GM19395 (cell line): Measurements from ENCODE around the gene PCDHGB5.
"Not testable (repeated sequence)": the region's sequence is repeated elsewhere in the genome, so short reads cannot be mapped to it uniquely, and the experiment has no call there.

Source experiments
- ATAC-seq: cut with Tn5 transposase; IDR thresholded peaks from one replicate; pipeline ENCODE4 v1.9.1; 2021; ENCODE audit warnings: mild to moderate bottlenecking, moderate library complexity; ENCODE audit not compliant: unreplicated experiment

PCDHGB5 gene

DNA sequence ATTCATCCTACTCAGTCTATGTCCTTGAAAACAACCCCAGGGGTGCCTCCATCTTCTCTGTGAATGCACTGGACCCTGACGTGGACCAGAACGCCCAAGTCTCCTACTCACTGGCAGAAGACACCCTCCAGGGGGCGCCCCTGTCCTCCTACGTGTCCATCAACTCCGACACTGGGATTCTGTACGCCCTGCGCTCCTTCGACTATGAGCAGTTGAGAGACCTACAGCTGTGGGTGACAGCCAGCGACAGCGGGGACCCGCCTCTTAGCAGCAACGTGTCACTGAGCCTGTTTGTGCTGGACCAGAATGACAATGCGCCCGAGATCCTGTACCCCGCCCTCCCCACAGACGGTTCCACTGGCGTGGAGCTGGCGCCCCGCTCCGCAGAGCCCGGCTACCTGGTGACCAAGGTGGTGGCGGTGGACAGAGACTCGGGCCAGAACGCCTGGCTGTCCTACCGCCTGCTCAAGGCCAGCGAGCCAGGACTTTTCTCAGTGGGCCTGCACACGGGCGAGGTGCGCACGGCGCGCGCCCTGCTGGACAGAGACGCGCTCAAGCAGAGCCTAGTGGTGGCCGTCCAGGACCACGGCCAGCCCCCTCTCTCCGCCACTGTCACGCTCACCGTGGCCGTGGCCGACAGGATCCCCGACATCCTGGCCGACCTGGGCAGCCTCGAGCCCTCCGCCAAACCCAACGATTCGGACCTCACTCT, 22.1 kb upstream of the PCDHGB5 start:
- not testable (repeated sequence) for ATAC-seq

DNA sequence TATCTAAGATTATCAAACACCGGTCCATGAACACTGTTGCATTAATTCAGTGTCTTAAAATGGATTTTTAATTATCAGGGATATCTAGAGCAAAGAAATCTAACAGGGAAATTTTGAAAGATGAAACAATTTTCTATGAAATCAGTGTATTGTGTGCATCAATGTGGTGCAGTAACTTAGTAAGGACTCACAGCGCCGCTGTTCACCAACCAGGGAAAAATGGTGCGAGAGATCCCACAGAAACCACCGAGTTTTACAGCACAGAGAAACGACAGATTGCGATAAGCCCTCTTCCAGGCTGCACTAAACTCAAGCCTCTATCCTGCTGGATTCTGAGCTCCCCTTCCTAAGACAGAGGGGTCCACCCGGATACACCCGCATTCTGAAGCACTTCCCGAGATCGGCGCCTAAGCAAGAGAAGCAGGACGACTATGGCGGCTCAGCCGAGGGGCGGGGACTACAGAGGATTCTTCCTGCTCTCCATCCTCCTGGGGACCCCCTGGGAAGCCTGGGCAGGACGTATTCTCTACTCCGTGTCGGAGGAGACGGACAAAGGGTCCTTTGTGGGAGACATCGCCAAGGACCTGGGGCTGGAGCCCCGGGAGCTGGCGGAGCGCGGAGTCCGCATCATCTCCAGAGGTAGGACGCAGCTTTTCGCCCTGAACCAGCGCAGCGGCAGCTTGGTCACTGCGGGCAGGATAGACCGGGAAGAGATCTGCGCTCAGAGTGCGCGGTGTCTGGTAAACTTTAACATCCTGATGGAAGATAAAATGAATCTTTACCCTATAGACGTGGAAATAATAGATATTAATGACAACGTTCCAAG, 15.1 kb upstream of the PCDHGB5 start, which contains the start of gene PCDHGA7:
Gene PCDHGA7, plus strand, starts transcription at position 274 of the 826 bp plus-strand sequence. Its CDS starts 158 bp downstream, at position 432.
- no peak for ATAC-seq

DNA sequence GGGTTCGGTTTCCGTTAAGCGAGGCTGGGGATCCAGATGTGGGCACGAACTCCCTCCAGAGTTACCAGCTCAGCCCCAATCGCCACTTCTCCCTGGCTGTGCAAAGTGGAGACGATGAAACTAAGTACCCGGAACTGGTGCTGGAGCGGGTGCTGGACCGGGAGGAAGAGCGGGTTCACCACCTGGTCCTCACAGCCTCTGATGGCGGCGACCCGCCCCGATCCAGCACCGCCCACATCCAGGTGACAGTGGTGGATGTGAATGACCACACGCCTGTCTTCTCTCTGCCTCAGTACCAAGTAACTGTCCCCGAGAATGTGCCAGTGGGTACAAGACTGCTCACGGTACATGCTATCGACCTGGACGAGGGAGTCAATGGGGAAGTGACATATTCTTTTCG, 14.4 kb upstream of the PCDHGB5 start:
- no peak for ATAC-seq

DNA sequence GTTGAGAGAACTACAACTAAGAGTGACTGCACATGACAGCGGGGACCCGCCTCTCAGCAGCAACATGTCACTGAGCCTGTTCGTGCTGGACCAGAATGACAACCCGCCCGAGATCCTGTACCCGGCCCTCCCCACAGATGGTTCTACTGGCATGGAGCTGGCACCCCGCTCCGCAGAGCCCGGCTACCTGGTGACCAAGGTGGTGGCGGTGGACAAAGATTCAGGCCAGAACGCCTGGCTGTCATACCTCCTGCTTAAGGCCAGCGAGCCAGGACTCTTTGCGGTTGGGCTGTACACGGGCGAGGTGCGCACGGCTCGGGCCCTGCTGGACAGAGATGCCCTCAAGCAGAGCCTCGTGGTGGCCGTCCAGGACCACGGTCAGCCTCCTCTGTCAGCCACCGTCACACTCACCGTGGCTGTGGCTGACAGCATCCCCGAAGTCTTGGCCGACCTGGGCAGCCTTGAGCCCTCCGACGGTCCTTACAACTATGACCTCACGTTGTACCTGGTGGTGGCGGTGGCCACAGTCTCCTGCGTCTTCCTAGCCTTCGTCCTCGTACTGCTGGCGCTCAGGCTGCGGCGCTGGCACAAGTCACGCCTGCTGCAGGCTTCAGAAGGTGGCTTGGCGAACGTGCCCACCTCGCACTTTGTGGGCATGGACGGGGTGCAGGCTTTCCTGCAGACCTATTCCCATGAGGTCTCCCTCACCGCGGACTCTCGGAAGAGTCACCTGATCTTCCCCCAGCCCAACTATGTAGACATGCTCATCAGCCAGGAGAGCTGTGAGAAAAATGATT, 13.1 kb upstream of the PCDHGB5 start:
- no peak for ATAC-seq

DNA sequence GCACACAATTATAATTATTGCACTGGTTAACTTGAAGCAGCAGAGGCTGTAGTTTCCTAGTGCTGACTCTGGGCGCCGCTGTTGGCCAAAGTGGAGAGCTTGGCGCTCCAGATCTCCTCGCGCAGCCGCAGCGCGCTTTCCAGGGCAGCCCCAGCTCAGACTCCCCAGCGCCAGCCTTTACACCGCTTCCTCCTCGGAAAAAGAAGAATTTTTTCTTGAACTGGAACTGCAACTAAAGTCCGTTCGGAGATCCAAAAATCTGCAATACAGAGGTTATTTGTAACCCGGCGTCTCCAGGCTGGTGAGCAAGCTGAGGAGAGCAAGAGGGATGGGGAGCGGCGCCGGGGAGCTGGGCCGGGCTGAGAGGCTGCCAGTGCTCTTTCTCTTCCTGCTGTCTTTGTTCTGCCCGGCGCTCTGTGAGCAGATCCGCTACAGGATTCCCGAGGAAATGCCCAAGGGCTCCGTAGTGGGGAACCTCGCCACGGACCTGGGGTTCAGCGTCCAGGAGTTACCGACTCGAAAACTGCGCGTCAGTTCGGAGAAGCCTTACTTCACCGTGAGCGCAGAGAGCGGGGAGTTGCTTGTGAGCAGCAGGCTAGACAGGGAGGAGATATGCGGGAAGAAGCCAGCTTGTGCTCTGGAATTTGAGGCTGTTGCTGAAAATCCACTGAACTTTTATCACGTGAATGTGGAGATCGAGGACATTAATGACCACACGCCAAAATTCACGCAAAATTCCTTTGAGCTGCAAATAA, 10.0 kb upstream of the PCDHGB5 start, which contains the start of gene PCDHGB4:
Gene PCDHGB4, plus strand, starts transcription at position 142 of the 755 bp plus-strand sequence. Its CDS starts 187 bp downstream, at position 329.
- ATAC-seq, result peak; percentile 83

DNA sequence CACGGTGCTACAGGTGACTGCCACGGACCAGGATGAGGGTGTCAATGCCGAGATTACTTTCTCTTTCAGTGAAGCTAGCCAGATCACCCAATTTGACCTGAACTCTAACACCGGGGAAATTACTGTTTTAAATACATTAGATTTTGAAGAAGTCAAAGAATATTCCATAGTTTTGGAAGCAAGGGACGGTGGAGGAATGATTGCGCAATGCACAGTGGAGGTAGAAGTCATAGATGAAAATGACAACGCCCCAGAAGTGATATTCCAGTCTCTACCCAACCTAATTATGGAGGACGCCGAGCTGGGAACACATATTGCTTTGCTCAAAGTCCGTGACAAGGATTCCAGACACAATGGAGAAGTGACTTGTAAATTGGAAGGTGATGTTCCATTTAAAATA, 9.1 kb upstream of the PCDHGB5 start:
- no peak for ATAC-seq

DNA sequence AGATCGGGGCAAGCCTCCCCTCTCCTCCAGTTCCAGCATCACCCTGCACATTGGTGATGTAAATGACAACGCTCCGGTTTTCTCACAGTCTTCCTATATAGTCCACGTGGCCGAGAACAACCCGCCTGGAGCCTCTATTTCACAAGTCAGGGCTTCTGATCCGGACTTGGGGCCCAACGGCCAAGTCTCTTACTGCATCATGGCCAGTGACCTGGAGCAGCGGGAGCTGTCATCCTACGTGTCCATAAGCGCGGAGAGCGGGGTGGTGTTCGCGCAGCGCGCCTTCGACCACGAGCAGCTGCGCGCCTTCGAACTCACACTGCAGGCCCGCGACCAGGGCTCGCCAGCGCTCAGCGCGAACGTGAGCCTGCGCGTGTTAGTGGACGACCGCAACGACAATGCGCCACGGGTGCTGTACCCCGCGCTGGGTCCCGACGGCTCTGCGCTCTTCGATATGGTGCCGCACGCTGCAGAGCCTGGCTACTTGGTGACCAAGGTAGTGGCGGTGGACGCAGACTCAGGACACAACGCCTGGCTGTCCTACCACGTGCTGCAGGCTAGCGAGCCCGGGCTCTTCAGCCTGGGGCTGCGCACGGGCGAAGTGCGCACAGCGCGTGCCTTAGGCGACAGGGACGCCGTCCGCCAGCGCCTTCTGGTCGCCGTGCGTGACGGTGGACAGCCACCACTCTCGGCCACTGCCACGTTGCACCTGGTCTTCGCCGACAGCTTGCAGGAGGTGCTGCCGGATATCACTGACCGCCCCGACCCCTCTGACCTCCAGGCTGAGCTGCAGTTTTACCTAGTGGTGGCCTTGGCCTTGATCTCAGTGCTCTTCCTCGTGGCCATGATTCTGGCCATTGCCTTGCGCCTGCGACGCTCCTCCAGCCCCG, 8.3 kb upstream of the PCDHGB5 start:
- no peak for ATAC-seq

DNA sequence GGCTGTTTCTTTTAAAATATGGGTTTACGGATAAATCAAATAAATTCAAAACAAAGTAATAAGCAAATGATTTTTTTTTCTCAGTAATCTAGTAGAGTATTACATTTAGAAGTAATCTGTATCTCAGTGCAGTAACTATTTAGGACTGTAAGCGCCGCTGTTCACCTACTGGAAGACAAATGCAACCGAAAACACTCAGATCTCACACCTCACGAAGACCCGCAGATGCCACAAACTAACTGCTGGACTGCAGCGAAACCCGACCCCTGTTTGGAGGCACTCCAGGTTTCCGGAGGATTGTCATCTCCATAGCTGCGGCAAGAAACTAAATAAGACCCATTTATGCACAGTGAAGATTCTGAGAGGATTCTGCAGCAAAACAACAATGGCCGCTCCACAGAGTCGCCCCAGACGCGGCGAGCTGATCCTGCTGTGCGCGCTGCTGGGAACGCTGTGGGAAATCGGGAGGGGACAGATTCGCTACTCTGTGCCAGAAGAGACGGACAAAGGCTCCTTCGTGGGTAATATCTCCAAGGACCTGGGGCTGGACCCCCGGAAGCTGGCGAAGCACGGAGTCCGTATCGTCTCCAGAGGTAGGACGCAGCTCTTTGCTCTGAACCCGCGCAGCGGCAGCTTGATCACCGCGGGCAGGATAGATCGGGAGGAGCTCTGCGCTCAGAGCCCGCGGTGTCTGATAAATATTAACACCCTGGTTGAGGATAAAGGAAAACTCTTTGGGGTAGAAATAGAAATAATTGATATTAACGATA, 5.1 kb upstream of the PCDHGB5 start, which contains the start of gene PCDHGA8:
Gene PCDHGA8, plus strand, starts transcription at position 205 of the 770 bp plus-strand sequence. Its CDS starts 181 bp downstream, at position 386.
- ATAC-seq, result no peak

DNA sequence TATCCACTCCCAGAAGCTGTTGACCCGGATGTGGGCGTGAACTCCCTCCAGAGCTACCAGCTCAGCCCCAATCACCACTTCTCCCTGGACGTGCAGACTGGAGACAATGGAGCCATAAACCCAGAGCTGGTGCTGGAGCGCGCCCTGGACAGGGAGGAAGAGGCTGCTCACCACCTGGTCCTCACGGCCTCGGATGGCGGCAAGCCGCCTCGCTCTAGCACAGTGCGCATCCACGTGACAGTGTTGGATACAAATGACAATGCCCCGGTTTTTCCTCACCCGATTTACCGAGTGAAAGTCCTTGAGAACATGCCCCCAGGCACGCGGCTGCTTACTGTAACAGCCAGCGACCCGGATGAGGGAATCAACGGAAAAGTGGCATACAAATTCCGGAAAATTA, 4.5 kb upstream of the PCDHGB5 start:
- ATAC-seq, result no peak

DNA sequence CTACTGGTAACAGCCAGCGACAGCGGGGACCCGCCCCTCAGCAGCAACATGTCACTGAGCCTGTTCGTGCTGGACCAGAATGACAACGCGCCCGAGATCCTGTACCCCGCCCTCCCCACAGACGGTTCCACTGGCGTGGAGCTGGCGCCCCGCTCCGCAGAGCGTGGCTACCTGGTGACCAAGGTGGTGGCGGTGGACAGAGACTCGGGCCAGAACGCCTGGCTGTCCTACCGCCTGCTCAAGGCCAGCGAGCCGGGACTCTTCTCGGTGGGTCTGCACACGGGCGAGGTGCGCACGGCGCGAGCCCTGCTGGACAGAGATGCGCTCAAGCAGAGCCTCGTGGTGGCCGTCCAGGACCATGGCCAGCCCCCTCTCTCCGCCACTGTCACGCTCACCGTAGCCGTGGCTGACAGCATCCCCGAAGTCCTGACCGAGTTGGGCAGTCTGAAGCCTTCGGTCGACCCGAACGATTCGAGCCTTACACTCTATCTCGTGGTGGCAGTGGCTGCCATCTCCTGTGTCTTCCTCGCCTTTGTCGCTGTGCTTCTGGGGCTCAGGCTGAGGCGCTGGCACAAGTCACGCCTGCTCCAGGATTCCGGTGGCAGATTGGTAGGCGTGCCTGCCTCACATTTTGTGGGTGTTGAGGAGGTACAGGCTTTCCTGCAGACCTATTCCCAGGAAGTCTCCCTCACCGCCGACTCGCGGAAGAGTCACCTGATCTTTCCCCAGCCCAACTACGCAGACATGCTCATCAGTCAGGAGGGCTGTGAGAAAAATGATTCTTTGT, 3.2 kb upstream of the PCDHGB5 start:
- not testable (repeated sequence) for ATAC-seq

DNA sequence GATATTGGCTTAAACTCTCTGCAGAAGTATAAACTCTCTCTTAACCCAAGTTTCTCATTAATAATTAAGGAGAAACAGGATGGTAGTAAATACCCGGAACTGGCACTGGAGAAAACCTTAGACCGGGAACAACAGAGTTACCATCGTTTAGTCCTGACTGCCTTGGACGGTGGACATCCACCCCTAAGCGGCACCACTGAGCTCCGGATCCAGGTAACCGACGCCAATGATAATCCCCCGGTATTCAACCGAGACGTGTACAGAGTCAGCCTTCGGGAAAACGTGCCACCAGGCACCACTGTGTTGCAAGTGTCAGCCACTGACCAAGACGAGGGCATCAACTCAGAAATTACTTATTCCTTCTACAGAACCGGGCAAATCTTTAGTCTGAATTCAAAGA, 861 bp downstream of the PCDHGB5 start:
- no peak for ATAC-seq

DNA sequence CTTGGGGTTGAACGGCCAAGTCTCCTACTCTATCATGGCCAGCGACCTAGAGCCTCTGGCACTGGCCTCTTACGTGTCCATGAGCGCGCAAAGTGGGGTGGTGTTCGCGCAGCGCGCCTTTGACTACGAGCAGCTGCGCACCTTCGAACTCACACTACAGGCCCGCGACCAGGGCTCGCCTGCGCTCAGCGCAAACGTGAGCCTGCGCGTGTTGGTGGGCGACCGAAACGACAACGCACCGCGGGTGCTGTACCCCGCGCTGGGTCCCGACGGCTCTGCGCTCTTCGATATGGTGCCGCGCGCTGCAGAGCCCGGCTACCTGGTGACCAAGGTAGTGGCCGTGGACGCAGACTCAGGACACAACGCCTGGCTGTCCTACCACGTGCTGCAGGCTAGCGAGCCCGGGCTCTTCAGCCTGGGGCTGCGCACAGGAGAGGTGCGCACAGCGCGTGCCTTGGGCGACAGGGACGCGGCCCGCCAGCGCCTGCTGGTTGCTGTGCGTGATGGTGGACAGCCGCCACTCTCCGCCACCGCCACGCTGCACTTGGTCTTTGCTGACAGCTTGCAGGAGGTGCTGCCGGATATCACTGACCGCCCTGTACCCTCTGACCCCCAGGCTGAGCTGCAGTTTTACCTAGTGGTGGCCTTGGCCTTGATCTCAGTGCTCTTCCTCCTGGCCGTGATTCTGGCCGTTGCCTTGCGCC, 2.0 kb downstream of the PCDHGB5 start:
- no peak for ATAC-seq

DNA sequence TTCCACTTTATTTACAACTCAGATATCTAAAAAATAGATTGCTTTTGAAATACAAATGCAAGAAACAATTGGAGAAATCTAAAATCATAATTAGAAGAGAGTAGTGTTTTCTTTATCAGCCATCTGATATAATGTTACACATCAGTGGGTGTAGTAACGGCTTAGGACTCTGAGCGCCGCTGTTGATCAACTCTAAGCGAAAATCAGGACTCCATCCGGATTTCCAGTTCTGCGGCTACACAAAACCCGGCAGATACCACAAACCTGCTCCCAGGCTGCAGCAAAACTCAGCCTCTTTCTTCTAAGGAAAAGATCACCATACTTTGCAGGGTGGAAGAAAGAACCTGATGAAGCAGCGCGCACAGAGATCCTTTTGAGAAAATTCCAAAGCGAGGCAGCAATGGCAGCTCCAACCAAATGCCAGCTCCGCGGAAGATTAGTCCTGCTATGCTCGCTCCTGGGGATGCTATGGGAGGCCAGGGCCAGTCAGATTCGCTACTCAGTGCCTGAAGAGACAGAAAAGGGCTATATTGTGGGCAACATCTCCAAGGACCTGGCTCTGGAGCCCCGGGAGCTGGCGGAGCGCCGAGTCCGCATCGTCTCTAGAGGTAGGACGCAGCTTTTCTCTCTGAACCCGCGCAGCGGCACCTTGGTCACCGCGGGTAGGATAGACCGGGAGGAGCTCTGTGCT, 5.0 kb downstream of the PCDHGB5 start, which contains the start of gene PCDHGA9:
Gene PCDHGA9, plus strand, starts transcription at position 226 of the 691 bp plus-strand sequence. Its CDS starts 175 bp downstream, at position 401.
- no peak for ATAC-seq

DNA sequence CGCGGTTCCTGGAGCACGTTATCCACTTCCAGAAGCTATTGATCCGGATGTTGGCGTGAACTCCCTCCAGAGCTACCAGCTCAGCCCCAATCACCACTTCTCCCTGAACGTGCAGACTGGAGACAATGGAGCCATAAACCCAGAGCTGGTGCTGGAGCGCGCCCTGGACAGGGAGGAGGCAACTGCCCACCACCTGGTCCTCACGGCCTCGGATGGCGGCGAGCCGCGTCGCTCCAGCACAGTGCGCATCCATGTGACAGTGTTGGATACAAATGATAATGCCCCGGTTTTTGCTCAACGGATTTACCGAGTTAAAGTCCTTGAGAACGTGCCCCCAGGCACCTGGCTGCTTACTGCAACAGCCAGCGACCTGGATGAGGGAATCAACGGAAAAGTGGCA, 5.6 kb downstream of the PCDHGB5 start:
- no peak for ATAC-seq

DNA sequence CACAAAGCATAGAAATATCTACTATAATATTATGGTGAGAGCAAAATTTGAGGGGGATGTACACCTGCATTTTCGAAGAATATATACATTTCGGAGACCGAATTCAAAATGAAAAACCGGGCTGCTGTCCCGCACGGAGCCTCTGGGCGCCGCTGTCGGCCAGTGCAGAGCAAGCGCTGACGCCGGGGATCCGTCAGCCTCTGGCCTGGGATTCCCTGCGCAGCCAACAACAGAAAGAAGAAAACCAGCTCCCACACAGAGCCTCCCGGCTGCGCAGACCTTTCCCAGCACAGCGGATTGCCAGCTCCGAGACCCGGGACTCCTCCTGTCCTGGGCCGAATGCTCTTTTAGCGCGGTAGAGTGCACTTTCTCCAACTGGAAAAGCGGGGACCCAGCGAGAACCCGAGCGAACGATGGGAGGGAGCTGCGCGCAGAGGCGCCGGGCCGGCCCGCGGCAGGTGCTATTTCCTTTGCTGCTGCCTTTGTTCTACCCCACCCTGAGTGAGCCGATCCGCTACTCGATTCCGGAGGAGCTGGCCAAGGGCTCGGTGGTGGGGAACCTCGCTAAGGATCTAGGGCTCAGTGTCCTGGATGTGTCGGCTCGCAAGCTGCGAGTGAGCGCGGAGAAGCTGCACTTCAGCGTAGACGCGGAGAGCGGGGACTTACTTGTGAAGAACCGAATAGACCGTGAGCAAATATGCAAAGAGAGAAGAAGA, 10.2 kb downstream of the PCDHGB5 start, which contains the start of gene PCDHGB6:
Gene PCDHGB6, plus strand, starts transcription at position 232 of the 716 bp plus-strand sequence. Its CDS starts 182 bp downstream, at position 414.
- ATAC-seq, result peak; percentile 64
